Measurements from ENCODE around the gene RPL21.
A peak's percentile ranks its signal among the peaks of the same experiment; 100 is the strongest.

The RPL21 gene

DNA sequence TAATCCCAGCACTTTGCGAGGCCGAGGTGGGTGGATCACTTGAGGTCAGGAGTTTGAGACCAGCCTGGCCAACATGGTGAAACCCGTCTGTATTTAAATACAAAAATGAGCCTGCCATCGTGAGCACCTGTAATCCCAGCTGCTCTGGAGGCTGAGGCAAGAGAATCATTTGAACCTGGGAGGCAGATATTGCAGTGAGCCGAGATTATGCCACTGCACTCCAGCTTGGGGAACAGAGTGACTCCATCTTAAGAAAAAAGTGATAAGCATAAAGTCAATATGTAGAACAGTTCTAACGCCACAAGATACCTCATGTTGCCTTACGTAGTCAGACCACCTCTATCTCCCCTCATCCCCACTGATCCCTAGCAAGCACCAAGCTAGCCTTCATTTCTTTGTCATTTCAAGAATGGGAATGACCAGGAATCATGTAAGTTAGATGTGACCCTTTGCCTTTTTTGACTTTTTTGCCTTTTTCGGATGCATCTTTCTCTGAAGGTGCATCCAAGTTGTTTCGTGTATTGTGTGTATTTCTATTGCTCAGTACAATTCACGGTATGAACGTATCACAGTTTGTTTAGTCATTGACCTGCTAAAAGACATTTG is 6.4 kb downstream of the RPL21 start (continued):
- no peak for TF ChIP-seq MYNN (tag by site-specific recombination; IDR thresholded peaks at IDR 0.05; ENCODE audit: borderline replicate concordance)

DNA sequence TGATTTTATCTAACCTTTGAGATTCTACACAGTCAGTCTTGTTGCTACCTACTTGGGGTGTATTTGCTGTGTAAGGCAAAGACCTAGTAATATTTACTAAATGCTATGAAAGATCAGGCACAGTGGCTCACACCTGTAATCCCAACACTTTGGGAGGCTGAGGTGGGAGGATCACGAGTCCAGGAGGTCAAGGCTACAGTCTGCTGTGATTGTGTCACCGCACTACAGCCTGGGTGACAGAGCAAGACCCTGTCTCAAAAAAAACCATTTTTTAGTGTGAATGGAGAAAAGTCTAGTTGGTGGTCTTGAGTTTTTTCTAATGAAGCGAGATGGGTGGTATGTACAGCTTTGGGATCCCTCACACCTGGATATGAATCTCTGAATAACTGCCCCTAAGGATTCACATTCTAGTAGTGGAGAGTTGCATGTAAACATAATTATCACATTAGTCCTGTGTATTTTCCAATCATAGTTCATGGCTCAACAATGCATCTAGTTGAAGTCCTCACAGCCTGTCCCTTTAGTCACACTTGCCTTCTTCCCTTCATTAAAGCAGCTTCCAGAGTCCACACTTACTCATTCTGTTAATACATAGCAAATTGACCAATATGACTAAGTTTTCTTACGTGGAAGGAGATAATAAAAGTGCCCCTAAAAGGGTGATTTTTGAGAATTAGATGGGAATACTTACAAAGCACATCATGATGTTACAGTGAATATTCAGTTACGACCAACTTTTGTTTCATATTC is 7.5 kb downstream of the RPL21 start:
- TF ChIP-seq ZNF274 (IDR thresholded peaks at IDR 0.05; ENCODE audit: low read length) (no peak), ZNF274 (tag by site-specific recombination; IDR thresholded peaks at IDR 0.05; ENCODE audit: borderline replicate concordance) (no peak), ZNF157 (tag by site-specific recombination; IDR thresholded peaks at IDR 0.05) (no peak), ZFP37 (tag by site-specific recombination; IDR thresholded peaks at IDR 0.05) (no peak), KLF7 (tag by site-specific recombination; IDR thresholded peaks at IDR 0.05; ENCODE audit: borderline replicate concordance) (no peak), MZF1 (tag by site-specific recombination; IDR thresholded peaks at IDR 0.05; ENCODE audit: borderline replicate concordance) (peak; percentile 31; the same call in 1 of the 2 replicates)
- TF ChIP-seq, protein P1, sequence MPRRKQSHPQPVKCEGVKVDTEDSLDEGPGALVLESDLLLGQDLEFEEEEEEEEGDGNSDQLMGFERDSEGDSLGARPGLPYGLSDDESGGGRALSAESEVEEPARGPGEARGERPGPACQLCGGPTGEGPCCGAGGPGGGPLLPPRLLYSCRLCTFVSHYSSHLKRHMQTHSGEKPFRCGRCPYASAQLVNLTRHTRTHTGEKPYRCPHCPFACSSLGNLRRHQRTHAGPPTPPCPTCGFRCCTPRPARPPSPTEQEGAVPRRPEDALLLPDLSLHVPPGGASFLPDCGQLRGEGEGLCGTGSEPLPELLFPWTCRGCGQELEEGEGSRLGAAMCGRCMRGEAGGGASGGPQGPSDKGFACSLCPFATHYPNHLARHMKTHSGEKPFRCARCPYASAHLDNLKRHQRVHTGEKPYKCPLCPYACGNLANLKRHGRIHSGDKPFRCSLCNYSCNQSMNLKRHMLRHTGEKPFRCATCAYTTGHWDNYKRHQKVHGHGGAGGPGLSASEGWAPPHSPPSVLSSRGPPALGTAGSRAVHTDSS (tag by site-specific recombination; IDR thresholded peaks at IDR 0.05) = no peak
- Histone ChIP-seq H3K4me1 (ENCODE audit: control insufficient read depth, insufficient read depth, low read length) (peaks cover 3% of the 10 kb centered on the region; the same call in 1 of the 2 replicates), H3K27ac (ENCODE audit: extremely low read depth, low read depth, low read length) (no peak overlapping the region), H3K9me3 (ENCODE audit: control insufficient read depth, insufficient read depth, low read depth, low read length) (no peaks in the 10 kb centered on the region), H3K4me3 (ENCODE audit: low read depth, low read length) (no peak overlapping the region), H3K36me3 (ENCODE audit: control insufficient read depth in 2 of 2, insufficient read depth in 1 of 2, low read length in 2 of 2) (peaks cover 13 to 75% of the 10 kb centered on the region in 2 experiments; a peak in 2 of 3 replicates)
- POLR2A ChIA-PET = interaction anchor here (1.0 to 3.2 kb wide), 3 partner anchors 12 to 89 kb away, joined by 3 to 8 read pairs (median 4); partner anchors contain the start of gene RASL11A
- CTCF ChIA-PET = interaction anchor here (0.7 kb wide), 1 partner anchor 12 kb away, joined by 3 read pairs; the partner anchor contains the start of gene RASL11A

DNA sequence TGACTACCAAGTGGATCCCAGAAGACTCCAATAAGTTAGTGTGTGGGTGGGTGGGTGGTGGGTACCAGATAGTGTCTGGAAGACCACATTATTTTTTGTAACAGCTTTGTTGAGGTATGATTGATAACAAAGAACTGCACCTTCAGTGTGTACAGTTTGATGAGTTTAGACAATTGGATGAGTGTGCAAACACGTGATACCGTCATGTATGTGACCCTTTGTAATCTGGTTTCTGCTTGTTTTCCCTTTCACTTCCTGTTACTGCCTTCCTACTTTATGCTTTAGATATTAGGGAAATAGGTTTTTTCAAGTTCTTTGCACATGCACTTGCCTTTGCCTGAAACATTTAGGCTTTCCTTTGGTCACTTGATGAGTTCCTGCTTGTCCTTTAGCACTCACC is 8.5 kb downstream of the RPL21 start:
- Histone ChIP-seq H3K4me1 (ENCODE audit: control insufficient read depth, insufficient read depth, low read length) (peaks cover 3% of the 10 kb centered on the region; the same call in 1 of the 2 replicates), H3K36me3 (ENCODE audit: control insufficient read depth in 2 of 2, insufficient read depth in 1 of 2, low read length in 2 of 2) (peaks cover 7 to 65% of the 10 kb centered on the region in 2 experiments; a peak in 2 of 3 replicates), H3K9me3 (ENCODE audit: control insufficient read depth, insufficient read depth, low read depth, low read length) (no peaks in the 10 kb centered on the region), H3K27ac (ENCODE audit: extremely low read depth, low read depth, low read length) (no peak overlapping the region), H3K4me3 (ENCODE audit: low read depth, low read length) (no peak overlapping the region)
- ChIA-PET POLR2A (interaction anchor here (3.2 kb wide), 1 partner anchor 11 kb away, joined by 8 read pairs; the partner anchor contains the start of gene RASL11A), CTCF (no interaction called here)
- TF ChIP-seq ZNF23 (tag by site-specific recombination; IDR thresholded peaks at IDR 0.05; ENCODE audit: borderline replicate concordance) (no peak), ZNF2 (tag by site-specific recombination; IDR thresholded peaks at IDR 0.05) (no peak), ZNF558 (tag by site-specific recombination; IDR thresholded peaks at IDR 0.05) (no peak), ZBTB17 (tag by site-specific recombination; IDR thresholded peaks at IDR 0.05) (peak; percentile 54), ZNF169 (tag by site-specific recombination; IDR thresholded peaks at IDR 0.05) (no peak), ZNF658 (tag by site-specific recombination; IDR thresholded peaks at IDR 0.05) (no peak), ZNF354C (tag by site-specific recombination; IDR thresholded peaks at IDR 0.05; ENCODE audit: borderline replicate concordance, low read depth) (no peak), ZFHX2 (tag by site-specific recombination; conservative IDR thresholded peaks at IDR 0.05) (peak; percentile 26; the same call in 1 of the 2 replicates)
- TF ChIP-seq, protein P2, sequence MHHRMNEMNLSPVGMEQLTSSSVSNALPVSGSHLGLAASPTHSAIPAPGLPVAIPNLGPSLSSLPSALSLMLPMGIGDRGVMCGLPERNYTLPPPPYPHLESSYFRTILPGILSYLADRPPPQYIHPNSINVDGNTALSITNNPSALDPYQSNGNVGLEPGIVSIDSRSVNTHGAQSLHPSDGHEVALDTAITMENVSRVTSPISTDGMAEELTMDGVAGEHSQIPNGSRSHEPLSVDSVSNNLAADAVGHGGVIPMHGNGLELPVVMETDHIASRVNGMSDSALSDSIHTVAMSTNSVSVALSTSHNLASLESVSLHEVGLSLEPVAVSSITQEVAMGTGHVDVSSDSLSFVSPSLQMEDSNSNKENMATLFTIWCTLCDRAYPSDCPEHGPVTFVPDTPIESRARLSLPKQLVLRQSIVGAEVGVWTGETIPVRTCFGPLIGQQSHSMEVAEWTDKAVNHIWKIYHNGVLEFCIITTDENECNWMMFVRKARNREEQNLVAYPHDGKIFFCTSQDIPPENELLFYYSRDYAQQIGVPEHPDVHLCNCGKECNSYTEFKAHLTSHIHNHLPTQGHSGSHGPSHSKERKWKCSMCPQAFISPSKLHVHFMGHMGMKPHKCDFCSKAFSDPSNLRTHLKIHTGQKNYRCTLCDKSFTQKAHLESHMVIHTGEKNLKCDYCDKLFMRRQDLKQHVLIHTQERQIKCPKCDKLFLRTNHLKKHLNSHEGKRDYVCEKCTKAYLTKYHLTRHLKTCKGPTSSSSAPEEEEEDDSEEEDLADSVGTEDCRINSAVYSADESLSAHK (tag by site-specific recombination; IDR thresholded peaks at IDR 0.05) = no peak
- TF ChIP-seq, protein P3, sequence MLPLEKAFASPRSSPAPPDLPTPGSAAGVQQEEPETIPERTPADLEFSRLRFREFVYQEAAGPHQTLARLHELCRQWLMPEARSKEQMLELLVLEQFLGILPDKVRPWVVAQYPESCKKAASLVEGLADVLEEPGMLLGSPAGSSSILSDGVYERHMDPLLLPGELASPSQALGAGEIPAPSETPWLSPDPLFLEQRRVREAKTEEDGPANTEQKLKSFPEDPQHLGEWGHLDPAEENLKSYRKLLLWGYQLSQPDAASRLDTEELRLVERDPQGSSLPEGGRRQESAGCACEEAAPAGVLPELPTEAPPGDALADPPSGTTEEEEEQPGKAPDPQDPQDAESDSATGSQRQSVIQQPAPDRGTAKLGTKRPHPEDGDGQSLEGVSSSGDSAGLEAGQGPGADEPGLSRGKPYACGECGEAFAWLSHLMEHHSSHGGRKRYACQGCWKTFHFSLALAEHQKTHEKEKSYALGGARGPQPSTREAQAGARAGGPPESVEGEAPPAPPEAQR (tag by site-specific recombination; IDR thresholded peaks at IDR 0.05) = no peak
- TF ChIP-seq, protein P4, sequence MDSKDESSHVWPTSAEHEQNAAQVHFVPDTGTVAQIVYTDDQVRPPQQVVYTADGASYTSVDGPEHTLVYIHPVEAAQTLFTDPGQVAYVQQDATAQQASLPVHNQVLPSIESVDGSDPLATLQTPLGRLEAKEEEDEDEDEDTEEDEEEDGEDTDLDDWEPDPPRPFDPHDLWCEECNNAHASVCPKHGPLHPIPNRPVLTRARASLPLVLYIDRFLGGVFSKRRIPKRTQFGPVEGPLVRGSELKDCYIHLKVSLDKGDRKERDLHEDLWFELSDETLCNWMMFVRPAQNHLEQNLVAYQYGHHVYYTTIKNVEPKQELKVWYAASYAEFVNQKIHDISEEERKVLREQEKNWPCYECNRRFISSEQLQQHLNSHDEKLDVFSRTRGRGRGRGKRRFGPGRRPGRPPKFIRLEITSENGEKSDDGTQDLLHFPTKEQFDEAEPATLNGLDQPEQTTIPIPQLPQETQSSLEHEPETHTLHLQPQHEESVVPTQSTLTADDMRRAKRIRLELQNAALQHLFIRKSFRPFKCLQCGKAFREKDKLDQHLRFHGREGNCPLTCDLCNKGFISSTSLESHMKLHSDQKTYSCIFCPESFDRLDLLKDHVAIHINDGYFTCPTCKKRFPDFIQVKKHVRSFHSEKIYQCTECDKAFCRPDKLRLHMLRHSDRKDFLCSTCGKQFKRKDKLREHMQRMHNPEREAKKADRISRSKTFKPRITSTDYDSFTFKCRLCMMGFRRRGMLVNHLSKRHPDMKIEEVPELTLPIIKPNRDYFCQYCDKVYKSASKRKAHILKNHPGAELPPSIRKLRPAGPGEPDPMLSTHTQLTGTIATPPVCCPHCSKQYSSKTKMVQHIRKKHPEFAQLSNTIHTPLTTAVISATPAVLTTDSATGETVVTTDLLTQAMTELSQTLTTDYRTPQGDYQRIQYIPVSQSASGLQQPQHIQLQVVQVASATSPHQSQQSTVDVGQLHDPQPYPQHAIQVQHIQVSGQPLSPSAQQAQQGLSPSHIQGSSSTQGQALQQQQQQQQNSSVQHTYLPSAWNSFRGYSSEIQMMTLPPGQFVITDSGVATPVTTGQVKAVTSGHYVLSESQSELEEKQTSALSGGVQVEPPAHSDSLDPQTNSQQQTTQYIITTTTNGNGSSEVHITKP (tag by site-specific recombination; IDR thresholded peaks at IDR 0.05) = peak; percentile 52
